SH-SY5Y (cell line): Measurements from ENCODE around the gene PLXNB1.

Experiments used
- GATA2 ChIP-seq: IDR thresholded peaks from 2 replicates; pipeline ENCODE4 v1.6.1; 2011; ENCODE audit warnings: mild to moderate bottlenecking, low read depth, low read length
- GATA3 ChIP-seq: IDR thresholded peaks from 2 replicates; pipeline ENCODE4 v1.6.1; 2011; ENCODE audit warnings: low read depth, mild to moderate bottlenecking, low read length, moderate library complexity

GRCh38 chr3:48413086-48413485 is 16.8 kb downstream of the PLXNB1 start:
- no peak for TF ChIP-seq GATA2
- no peak for TF ChIP-seq GATA3
